Measurements from ENCODE around the gene TAF8. TPM values are rescaled to one million over a fixed set of nuclear protein-coding genes. Genes with fewer than 3 reads are reported as not detected.
A peak's percentile ranks its signal among the peaks of the same experiment; 100 is the strongest.

Gene TAF8
- polyA plus RNA-seq, 3 donors: 13.1 to 24.7 (median 16.6) TPM

DNA sequence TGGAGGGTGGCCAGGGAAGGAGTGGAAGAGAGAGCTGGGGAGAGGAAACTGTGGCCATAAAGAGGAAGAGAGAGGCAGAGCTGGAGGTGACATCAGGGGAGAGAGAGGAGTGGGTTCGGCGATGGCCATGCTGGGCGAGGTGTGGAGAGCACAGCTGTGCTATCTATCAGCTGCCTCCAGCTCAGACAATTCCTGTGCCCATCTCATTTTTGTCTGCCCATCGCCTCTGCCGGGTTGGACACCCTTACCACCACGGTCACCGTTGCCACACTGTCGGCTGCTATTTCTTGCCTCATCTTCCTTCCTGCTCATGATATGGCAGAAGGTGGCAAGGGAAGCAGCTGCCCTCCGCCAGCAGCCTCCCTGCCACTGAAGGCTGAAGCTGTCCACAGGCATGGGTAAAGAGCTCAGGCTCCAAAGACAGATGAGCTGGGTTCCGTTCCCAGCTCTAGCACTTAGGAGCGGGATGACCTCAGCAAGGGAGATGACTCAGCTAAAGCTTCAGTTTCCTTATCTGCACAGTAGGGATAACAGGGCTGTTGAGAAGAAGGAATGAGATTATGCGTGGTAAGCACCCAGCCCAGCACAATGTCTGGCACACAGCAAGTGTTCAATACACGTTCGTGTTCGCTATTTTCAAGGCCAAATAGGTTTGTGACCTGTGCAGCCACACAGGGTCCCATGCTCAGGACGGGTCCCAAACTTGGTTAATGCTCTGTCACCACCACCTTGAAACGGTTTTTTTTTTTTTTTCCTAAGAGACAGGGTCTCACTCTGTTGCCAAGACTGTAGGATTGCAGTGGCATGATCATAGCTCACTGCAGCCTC, 21.9 kb upstream of the TAF8 start:
- peaks cover 4% of the 10 kb centered on the region for H3K79me2 ChIP-seq (ENCODE audit: insufficient read depth, low read length)
- peak overlapping the region; percentile 81 to 86 for H3K27ac ChIP-seq (ENCODE audit: low read depth in 1 of 2, low read length in 2 of 2)
- TF ChIP-seq, protein P1, sequence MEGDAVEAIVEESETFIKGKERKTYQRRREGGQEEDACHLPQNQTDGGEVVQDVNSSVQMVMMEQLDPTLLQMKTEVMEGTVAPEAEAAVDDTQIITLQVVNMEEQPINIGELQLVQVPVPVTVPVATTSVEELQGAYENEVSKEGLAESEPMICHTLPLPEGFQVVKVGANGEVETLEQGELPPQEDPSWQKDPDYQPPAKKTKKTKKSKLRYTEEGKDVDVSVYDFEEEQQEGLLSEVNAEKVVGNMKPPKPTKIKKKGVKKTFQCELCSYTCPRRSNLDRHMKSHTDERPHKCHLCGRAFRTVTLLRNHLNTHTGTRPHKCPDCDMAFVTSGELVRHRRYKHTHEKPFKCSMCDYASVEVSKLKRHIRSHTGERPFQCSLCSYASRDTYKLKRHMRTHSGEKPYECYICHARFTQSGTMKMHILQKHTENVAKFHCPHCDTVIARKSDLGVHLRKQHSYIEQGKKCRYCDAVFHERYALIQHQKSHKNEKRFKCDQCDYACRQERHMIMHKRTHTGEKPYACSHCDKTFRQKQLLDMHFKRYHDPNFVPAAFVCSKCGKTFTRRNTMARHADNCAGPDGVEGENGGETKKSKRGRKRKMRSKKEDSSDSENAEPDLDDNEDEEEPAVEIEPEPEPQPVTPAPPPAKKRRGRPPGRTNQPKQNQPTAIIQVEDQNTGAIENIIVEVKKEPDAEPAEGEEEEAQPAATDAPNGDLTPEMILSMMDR (IDR thresholded peaks at IDR 0.05): no peak
- peak overlapping the region; percentile 79 for H3K4me2 ChIP-seq (replicated peaks; ENCODE audit: extremely low read depth, low read length, poor library complexity, severe bottlenecking)
- Mint-ChIP-seq H3K9me3 (peaks cover 0 to 4% (median 0%) of the 10 kb centered on the region in 7 donors), H3K36me3 (peaks cover 2 to 4% of the 10 kb centered on the region in 2 donors), H3K27ac (peak overlapping the region; percentile 94 to 98 (median 95)), H3K4me1 (peaks cover 88% of the 10 kb centered on the region), H3K4me3 (peak overlapping the region; percentile 74 to 88), H3K27me3 (ENCODE audit: low read depth in 3 of 3) (no peaks in the 10 kb centered on the region)
- H3K9me3 ChIP-seq (replicated peaks in 1 of 2; ENCODE audit: control insufficient read depth in 1 of 2, insufficient read depth in 1 of 2, low read length in 2 of 2): no peaks in the 10 kb centered on the region
- intact Hi-C loops (cut with micrococcal nuclease): loop anchor here (5.0 kb wide), 2 partner anchors 61 to 91 kb away; no protein-coding TSS in a partner anchor
- H3K4me1 ChIP-seq (ENCODE audit: control insufficient read depth in 1 of 2, insufficient read depth in 2 of 2, low read length in 2 of 2): peaks cover 86 to 89% of the 10 kb centered on the region in 2 donors
- WGBS (ENCODE audit: insufficient coverage): 12% methylated on average over 14 of the region's 17 CpGs
- H4K20me1 ChIP-seq (ENCODE audit: insufficient read depth, low read length): peaks cover 9% of the 10 kb centered on the region
- H3K36me3 ChIP-seq (replicated peaks in 1 of 2; ENCODE audit: control insufficient read depth in 1 of 2, insufficient read depth in 2 of 2, low read length in 2 of 2): no peaks in the 10 kb centered on the region
- peak overlapping the region; percentile 52 for H3K9ac ChIP-seq (ENCODE audit: insufficient read depth, low read length, poor library complexity, severe bottlenecking)
- peak overlapping the region; percentile 75 for H2AFZ ChIP-seq (ENCODE audit: insufficient read depth, low read depth, low read length, poor library complexity, severe bottlenecking)
- H3K4me3 ChIP-seq (replicated peaks in 1 of 3; ENCODE audit: low read depth in 2 of 3, low read length in 3 of 3): peak overlapping the region; percentile 5 to 68 (median 11)
- peak; percentile 67 to 89 (median 82) for DNase-seq
- no peaks in the 10 kb centered on the region for H3K27me3 ChIP-seq (ENCODE audit: control insufficient read depth in 2 of 2, insufficient read depth in 2 of 2, low read length in 2 of 2)

DNA sequence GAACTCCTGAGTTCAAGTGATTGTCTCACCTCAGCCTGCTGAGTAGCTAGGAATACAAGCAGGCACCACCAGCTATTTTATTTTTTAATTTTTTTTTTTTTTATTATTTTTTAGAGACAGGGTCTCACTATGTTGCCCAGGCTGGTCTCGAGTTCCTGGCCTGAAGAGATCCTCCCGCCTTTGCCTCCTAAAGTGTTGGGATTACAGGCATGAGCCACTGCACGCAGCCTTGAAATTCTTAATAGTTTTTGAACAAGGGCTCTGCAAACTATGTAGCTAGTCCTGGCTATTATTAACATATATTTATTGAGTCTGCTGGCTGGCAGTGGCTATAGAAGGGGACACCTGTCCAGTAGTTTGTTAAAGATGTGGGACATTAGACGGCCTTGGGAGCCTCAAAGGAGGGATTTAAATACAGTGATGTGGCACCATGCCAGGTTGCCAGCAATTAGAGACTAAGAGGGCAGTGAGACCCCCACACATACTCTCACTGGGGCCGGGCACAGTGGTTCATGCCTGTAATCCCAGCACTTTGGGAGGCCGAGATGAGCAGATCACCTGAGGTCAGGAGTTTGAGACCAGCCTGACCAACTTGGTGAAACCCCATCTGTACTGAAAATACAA, 21.1 kb upstream of the TAF8 start:
- H3K27ac ChIP-seq (ENCODE audit: low read depth in 1 of 2, low read length in 2 of 2): peak overlapping the region; percentile 81 to 86
- no peaks in the 10 kb centered on the region for H3K27me3 ChIP-seq (ENCODE audit: control insufficient read depth in 2 of 2, insufficient read depth in 2 of 2, low read length in 2 of 2)
- H3K9me3 ChIP-seq (replicated peaks in 1 of 2; ENCODE audit: control insufficient read depth in 1 of 2, insufficient read depth in 1 of 2, low read length in 2 of 2): no peaks in the 10 kb centered on the region
- Mint-ChIP-seq H3K27ac (peak overlapping the region; percentile 94 to 98 (median 95)), H3K4me3 (peak overlapping the region in 1 of 2 donors; percentile 88), H3K36me3 (peaks cover 2 to 4% of the 10 kb centered on the region in 2 donors), H3K27me3 (ENCODE audit: low read depth in 3 of 3) (no peaks in the 10 kb centered on the region), H3K4me1 (peaks cover 88% of the 10 kb centered on the region), H3K9me3 (peaks cover 0 to 4% (median 0%) of the 10 kb centered on the region in 7 donors)
- H3K4me1 ChIP-seq (ENCODE audit: control insufficient read depth in 1 of 2, insufficient read depth in 2 of 2, low read length in 2 of 2): peaks cover 86 to 87% of the 10 kb centered on the region in 2 donors
- peaks cover 4% of the 10 kb centered on the region for H3K79me2 ChIP-seq (ENCODE audit: insufficient read depth, low read length)
- H3K36me3 ChIP-seq (replicated peaks in 1 of 2; ENCODE audit: control insufficient read depth in 1 of 2, insufficient read depth in 2 of 2, low read length in 2 of 2): no peaks in the 10 kb centered on the region
- 100% methylated on average over 2 of the region's 6 CpGs for WGBS (ENCODE audit: insufficient coverage)
- H2AFZ ChIP-seq (ENCODE audit: insufficient read depth, low read depth, low read length, poor library complexity, severe bottlenecking): no peak overlapping the region
- H3K9ac ChIP-seq (ENCODE audit: insufficient read depth, low read length, poor library complexity, severe bottlenecking): peak overlapping the region; percentile 52
- peak overlapping the region in 1 of 3 experiments; percentile 68 for H3K4me3 ChIP-seq (replicated peaks in 1 of 3; ENCODE audit: low read depth in 2 of 3, low read length in 3 of 3)
- no peak for DNase-seq
- TF ChIP-seq, protein P1 (IDR thresholded peaks at IDR 0.05): no peak
- intact Hi-C loops (cut with micrococcal nuclease): loop anchor here (5.0 kb wide), 2 partner anchors 62 to 92 kb away; no protein-coding TSS in a partner anchor
- H3K4me2 ChIP-seq (replicated peaks; ENCODE audit: extremely low read depth, low read length, poor library complexity, severe bottlenecking): peak overlapping the region; percentile 79
- peaks cover 9% of the 10 kb centered on the region for H4K20me1 ChIP-seq (ENCODE audit: insufficient read depth, low read length)

Measured in CD14-positive monocyte (primary cell).